Mammary epithelial cell (primary cell): ENCODE measurements around the gene NDUFC1.

Source experiments
- CTCF ChIP-seq, 2 donors: IDR thresholded peaks in 1 of 2; conservative IDR thresholded peaks in 1 of 2; 2 replicates each; pipeline ENCODE4 v1.5.1; 2011 to 2012; ENCODE audit warnings: inconsistent platforms in 2 of 2, low read length in 2 of 2, mild to moderate bottlenecking in 2 of 2, control low read depth in 1 of 2, low read depth in 1 of 2; ENCODE audit not compliant: insufficient read depth in 1 of 2; ENCODE audit errors: extremely low read depth in 1 of 2
- EZH2 ChIP-seq: IDR thresholded peaks from 2 replicates; pipeline ENCODE4 v1.6.1; 2012; ENCODE audit warnings: low read length, inconsistent platforms, borderline replicate concordance

DNA sequence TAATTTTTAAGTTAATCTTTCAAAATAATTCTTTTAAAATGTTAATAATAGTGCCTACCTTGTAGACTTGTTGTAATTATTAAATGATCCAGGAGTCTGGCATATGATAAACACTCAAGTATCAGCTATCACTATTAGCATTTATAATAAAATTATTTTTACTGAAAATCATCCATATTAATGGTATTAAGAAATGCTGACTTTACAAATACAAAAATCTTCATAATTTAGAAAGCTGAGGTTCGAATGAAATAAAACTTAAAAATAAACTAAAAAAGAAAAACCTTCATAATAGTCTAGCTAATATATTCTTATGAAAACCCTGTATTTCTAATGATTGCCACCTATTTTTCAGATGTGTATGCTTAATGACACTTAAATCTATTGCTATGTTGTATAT is 27.5 kb downstream of the NDUFC1 start:
- TF ChIP-seq CTCF (conservative IDR thresholded peaks at IDR 0.05 in 1 of 2, IDR thresholded peaks at IDR 0.05 in 1 of 2; ENCODE audit: extremely low read depth in 1 of 2, insufficient read depth in 1 of 2, low read depth in 1 of 2, low read length in 2 of 2) (no peak), EZH2 (no peak)
